Inferior parietal cortex (tissue), 1 donor: ENCODE data around the gene C16orf74.

ENCODE experiments used
- DNase-seq: peaks from one replicate; pipeline ENCODE4 v3.0.0-alpha.2; 2016; ENCODE audit errors: extremely low spot score

C16orf74 gene

GRCh38 chr16:85717393-85718152, 33.3 kb downstream of the C16orf74 start:
- DNase-seq, result peak; percentile 83

DNA sequence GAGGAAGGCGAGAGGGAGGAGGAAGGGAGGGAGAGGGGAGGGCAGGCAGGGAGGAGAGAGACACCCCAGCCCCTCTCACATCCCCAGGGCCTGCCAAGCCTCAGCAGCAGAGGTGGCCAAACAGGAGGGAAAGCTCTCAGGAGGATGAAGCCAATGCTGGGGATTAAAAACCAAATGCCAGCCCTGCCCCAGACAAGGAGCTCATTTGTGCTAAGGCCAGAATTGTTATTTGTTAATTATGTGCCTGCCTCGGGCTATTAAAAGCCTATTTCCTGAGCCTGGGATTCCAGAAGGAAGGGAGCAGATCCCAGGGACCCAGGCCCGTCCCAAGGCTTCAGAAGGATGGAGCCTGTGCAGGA, 34.2 kb downstream of the C16orf74 start:
- DNase-seq, result no peak

DNA sequence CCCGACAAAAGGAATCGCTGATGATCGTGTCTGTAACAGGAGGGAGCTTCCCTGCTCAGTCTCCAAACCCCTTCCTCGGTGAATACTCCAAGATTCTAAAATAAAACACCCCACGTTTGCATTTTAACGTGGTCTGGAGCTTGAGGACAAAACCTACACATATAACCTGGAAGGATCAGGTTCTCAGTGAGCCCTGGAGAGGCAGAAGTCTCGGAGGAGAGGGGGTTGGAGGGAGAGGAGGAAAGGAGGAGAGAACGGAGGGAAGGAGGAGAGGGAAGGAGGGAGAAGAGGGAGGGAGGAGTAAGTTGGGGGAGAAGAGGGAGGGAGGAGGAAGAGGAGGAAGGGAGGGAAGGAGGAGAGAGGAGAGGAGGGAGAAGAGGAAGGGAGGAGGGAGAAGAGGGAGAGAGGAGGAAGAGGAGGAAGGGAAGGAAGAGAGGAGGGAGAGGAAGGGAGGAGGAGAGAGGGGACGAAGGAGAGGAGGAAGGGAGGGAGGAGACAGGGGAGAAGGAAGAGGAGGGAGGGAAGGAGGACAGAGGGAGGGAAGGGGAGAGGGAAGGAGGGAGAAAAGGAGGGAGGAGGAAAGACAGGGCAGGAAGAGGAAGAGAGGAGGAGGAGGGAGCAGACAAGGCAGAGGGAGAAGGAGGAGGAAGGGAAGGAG, 34.7 kb downstream of the C16orf74 start:
- no peak for DNase-seq

- no peak for DNase-seq
Measured at GRCh38 chr16:85715169-85716021, 35.5 kb downstream of the C16orf74 start.

- DNase-seq, result no peak
Measured at GRCh38 chr16:85712801-85713200, 38.1 kb downstream of the C16orf74 start.

GRCh38 chr16:85711982-85712587, 38.8 kb downstream of the C16orf74 start:
- DNase-seq, result no peak

GRCh38 chr16:85710732-85711131, 40.2 kb downstream of the C16orf74 start:
- DNase-seq, result no peak

- no peak for DNase-seq
Measured at GRCh38 chr16:85709766-85710585, 40.9 kb downstream of the C16orf74 start.

DNA sequence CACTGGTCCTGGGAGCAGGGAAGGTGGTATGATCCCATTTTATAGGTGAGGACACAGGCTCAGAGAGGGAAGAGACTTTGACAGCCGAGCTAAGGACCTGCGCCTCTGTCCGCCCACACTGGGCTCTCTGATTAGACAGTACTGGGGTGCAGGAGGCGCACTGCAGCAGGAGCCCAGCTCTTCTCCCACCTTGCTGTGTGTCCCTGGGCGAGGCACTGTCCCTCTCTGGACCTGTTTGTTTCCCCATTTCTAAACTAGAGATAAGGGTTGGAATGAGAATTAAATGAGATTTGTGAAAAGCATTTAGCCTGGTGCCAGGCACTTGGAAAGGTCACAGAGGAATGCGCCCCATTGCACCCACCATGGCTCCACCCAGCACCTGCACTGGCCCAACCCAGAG, 42.6 kb downstream of the C16orf74 start:
- no peak for DNase-seq

DNA sequence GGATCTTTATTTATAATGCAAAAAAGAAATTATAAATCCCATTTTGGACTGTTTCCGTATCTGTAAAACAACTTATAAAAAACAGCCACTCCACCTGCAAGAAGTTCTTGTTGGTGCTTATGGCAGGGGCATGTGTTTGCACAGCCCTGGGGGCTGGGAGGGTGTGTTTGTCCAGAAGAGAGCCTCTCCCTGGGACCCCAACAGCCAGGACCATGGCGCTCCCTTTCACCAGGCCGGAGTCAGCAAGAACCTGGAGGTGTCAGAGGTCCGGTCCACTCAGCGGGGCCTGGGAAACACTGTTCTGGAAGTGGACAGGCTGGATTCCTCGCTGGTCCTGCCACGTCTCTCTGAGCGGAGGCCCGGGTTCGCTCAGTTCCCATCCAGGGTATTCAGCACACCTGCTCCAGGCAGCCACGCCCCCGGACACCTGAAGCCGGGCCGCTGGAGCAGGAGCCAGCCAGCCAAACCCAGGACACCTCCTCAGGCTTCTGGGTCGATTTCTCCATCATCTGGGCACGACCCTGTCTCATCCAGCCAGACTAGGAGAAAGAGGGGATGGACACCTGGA, 43.3 kb downstream of the C16orf74 start:
- DNase-seq, result no peak

DNA sequence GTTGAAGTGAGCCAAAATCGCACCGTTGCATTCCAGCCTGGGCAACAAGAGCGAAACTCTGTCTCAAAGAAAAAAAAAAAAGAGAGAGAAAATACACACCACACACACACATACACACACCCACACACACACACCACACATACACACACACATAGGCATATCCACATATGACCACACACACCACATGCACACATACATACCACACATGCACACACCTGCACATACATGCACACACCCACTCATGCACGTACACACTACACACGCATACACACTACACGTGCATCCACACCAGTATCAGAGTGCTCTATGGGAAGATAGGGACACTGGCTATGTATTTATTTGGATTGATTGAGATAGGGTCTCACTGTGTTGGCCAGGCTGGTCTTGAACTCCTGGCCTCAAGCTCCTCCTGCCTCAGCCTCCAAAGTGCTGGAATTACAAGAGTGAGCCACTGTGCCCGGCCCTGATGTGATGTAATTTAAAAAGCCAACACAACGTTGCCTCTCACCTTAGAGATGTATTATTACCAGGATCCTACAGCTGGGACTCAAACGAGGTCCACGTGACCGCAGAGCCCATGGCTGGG, 44.4 kb downstream of the C16orf74 start:
- DNase-seq, result no peak

DNA sequence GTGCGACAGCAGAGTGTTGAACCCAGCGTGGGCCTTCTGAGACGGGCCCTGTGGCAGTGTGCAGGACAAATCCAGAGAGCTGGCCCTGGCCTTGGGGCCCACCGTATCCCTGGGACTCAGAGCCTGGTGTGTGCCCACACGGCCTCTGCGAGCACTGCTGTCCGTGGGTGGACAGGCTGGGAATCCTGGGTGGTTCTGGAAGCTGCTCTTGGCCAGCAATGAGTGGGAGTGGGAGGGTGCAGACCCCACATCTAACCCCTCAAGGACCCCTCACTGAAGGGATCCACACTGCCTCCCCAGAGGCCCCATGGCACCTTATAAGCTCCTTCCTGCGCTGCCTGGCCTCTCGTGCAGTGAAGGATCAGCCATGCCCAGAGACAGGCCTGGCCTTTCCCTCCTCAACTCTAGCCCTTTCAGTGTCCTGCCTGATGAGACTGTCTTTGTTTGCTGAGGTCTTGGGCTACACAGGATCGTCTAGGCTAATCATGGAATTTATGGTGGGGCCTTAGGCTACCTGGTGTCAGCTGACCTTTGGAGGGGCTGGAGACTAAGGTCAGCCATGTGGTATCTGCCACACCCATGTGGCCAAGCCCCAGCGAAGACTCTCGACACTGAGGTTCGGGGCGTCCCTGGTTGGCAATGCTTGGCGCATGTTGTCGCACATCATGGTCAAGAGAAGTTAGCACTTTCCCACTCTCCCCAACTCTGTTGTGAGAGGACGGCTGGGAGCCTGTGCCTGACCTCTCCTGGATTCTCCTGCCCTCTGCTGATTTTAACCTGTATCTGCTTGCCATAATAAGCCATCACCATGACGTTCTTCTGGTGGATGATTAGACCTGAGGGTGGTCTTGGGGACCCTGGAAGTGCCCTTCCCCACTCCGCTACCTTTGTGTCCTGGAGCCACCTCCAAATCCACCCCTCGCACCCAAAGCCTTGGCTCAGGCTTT, 45.7 kb downstream of the C16orf74 start:
- no peak for DNase-seq

DNA sequence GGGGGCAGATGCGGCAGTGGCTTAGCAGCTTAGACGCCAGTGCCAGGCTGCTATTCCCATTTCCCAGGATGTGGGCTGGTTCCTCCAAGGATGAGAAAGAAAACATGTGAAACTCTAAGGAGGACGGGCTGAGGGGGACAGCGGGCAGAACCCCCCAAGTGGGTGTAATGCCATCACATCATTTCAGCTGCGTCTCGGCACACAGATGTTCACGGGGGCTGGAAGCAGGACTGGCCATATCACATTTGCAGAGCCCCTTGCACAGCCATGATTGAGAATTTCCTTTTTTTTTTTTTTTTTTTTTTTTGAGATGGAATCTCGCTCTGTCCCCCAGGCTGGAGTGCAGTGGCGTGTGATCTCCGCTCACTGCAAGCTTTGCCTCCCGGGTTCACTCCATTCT, 46.9 kb downstream of the C16orf74 start:
- no peak for DNase-seq

DNA sequence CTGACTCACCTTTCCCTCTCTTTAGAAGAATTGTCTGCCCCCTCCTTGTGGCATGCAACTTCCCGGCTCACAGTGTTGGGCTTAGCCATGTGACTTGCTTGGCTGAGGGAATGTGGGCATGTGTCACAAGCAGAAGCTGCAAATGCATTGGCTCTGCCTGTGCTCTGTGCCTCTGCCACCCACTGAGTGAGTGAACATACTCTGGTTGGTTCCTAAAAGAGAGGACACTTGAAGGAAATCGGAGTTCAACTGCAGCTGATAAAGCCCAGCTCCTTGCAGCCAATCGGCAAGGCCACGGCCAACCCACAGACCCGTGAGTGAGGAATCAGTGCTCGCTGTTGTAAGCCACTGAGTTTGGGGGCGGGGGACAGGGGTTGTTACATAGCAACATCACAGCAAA, 51.3 kb downstream of the C16orf74 start:
- DNase-seq, result peak; percentile 31

GRCh38 chr16:85698935-85699558, 51.8 kb downstream of the C16orf74 start:
- DNase-seq, result no peak

DNA sequence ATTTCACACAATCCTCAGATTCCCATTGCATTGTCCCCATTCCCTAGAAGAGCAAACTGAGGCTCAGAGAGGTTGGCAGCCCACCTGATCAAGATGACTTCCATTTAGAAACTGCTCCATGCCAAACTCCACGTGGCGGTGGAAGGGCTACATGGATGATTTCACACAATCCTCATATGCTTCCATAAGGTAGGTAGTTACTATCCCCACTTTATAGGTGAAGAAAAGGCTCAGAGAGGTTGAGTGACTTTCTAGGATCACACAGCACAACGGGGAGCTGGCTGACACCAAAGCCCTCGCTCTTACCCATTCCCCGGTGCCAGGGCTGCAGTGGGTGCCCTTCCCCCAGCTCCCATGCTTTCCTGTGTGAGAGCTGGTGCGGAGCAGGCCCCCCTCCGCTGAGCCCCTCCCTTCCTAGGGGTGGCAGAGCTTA, 52.4 kb downstream of the C16orf74 start:
- no peak for DNase-seq

DNA sequence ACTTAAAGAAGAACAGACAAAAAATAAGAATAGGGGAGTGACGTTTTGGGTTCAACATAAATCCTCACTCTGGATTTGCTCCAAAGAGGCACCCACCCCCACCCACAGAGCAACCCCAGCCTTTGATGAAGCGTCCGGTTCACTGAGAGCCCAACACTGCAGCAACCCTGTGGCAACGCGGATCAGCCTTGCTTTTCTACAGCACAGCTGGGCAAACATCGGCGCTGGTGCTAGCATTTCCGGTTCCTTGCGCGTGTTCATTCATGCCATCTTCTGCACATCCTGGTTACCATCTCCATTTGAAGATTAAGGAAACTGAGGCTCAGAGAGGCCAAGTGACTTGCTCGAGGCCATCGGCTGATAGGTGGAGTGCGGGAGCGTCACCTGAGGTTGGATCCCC, 53.5 kb downstream of the C16orf74 start:
- DNase-seq, result no peak

GRCh38 chr16:85696781-85697180, 54.1 kb downstream of the C16orf74 start:
- DNase-seq, result peak; percentile 49
